Left ventricle myocardium inferior (tissue), 1 donor: ENCODE measurements around the gene SLC6A2. TPM values are rescaled to one million over a fixed set of nuclear protein-coding genes. Genes with fewer than 3 reads are reported as not detected.

Experiments used
- DNase-seq: peaks from one replicate; pipeline ENCODE4 v3.0.0-alpha.2; 2020
- H3K27ac ChIP-seq: fragments of 200-600 bp; replicated peaks from 2 replicates; pipeline ENCODE4 v1.8.0; 2021
- H3K27me3 ChIP-seq: fragments of 200-600 bp; 2 replicates; pipeline ENCODE4 v1.8.0; 2021; ENCODE audit warnings: low read depth
- H3K36me3 ChIP-seq: fragments of 200-600 bp; 2 replicates; pipeline ENCODE4 v1.8.0; 2021
- H3K4me1 ChIP-seq: fragments of 200-600 bp; 2 replicates; pipeline ENCODE4 v1.8.0; 2021
- H3K4me3 ChIP-seq: fragments of 200-600 bp; 2 replicates; pipeline ENCODE4 v1.8.0; 2021; ENCODE audit warnings: mild to moderate bottlenecking, moderate library complexity
- H3K9me3 ChIP-seq: fragments of 200-600 bp; replicated peaks from 2 replicates; pipeline ENCODE4 v1.8.0; 2021
- CTCF ChIP-seq: fragments of 200-600 bp; IDR thresholded peaks from 2 replicates; pipeline ENCODE4 v1.8.0; 2021; ENCODE audit warnings: antibody characterized with exemption, mild to moderate bottlenecking, borderline replicate concordance
- intact Hi-C: fragments of 100-400 bp; cut with micrococcal nuclease; formaldehyde crosslinking; loops from one replicate; pipeline ENCODE4 v1.11.0; 2022
- total RNA-seq: library from RNA; stranded (reverse); fragmentation: NEBNext Ultra II Directional; extraction: Animal tissue kit (Norgen Biotek cat#: 25700); gene quantifications from one replicate; pipeline ENCODE4 v1.2.1, GENCODE V29; 2021
- donor health status: DM: no; HTN: yes; CAD: no; lungs with severe emphysema.

Gene SLC6A2
- total RNA-seq, 1 donor from 2014 or later: not detected

GRCh38 chr16:55622930-55623561, 32.7 kb upstream of the SLC6A2 start:
- H3K4me1 ChIP-seq: no peaks in the 10 kb centered on the region
- intact Hi-C loops: no loop called here
- no peak for TF ChIP-seq CTCF
- no peak overlapping the region for H3K4me3 ChIP-seq
- no peak overlapping the region for H3K27ac ChIP-seq
- H3K9me3 ChIP-seq: no peaks in the 10 kb centered on the region
- no peaks in the 10 kb centered on the region for H3K36me3 ChIP-seq
- DNase-seq: no peak
- H3K27me3 ChIP-seq: no peaks in the 10 kb centered on the region

GRCh38 chr16:55623640-55624039, 32.1 kb upstream of the SLC6A2 start:
- Histone ChIP-seq H3K27me3 (no peaks in the 10 kb centered on the region), H3K4me3 (no peak overlapping the region), H3K4me1 (no peaks in the 10 kb centered on the region), H3K27ac (no peak overlapping the region), H3K36me3 (no peaks in the 10 kb centered on the region), H3K9me3 (no peaks in the 10 kb centered on the region)
- DNase-seq: no peak
- TF ChIP-seq CTCF: no peak
- intact Hi-C loops: no loop called here

- no peak for TF ChIP-seq CTCF
- H3K9me3 ChIP-seq: no peaks in the 10 kb centered on the region
- H3K4me3 ChIP-seq: no peak overlapping the region
- H3K36me3 ChIP-seq: no peaks in the 10 kb centered on the region
- no peak for DNase-seq
- no peaks in the 10 kb centered on the region for H3K4me1 ChIP-seq
- no peaks in the 10 kb centered on the region for H3K27me3 ChIP-seq
- intact Hi-C loops: no loop called here
- no peak overlapping the region for H3K27ac ChIP-seq
Measured at GRCh38 chr16:55624696-55625095, 31.1 kb upstream of the SLC6A2 start.

- H3K27ac ChIP-seq: no peak overlapping the region
- no peak for TF ChIP-seq CTCF
- no peaks in the 10 kb centered on the region for H3K4me1 ChIP-seq
- H3K4me3 ChIP-seq: no peak overlapping the region
- no peak for DNase-seq
- H3K27me3 ChIP-seq: peaks cover 4% of the 10 kb centered on the region
- no peaks in the 10 kb centered on the region for H3K36me3 ChIP-seq
- H3K9me3 ChIP-seq: no peaks in the 10 kb centered on the region
- intact Hi-C loops: no loop called here
Measured at GRCh38 chr16:55625843-55626242, 29.9 kb upstream of the SLC6A2 start.

- peaks cover 8% of the 10 kb centered on the region for H3K9me3 ChIP-seq
Measured at GRCh38 chr16:55628306-55628968, 27.4 kb upstream of the SLC6A2 start.

More at GRCh38 chr16:55628306-55628968, 27.4 kb upstream of the SLC6A2 start:
- H3K4me1 ChIP-seq: no peaks in the 10 kb centered on the region
- no peak for TF ChIP-seq CTCF
- H3K4me3 ChIP-seq: no peak overlapping the region
- intact Hi-C loops: no loop called here
- H3K27me3 ChIP-seq: peaks cover 10% of the 10 kb centered on the region
- H3K36me3 ChIP-seq: no peaks in the 10 kb centered on the region
- DNase-seq: no peak
- H3K27ac ChIP-seq: no peak overlapping the region
